GM19455 (cell line): ENCODE data around the gene NPC2.
A peak's percentile ranks its signal among the peaks of the same experiment; 100 is the strongest.
"Not testable (repeated sequence)": the region's sequence is repeated elsewhere in the genome, so short reads cannot be mapped to it uniquely, and the experiment has no call there.

Source experiments
- ATAC-seq: cut with Tn5 transposase; IDR thresholded peaks from one replicate; pipeline ENCODE4 v1.9.1; 2021; ENCODE audit not compliant: unreplicated experiment

The NPC2 gene

DNA sequence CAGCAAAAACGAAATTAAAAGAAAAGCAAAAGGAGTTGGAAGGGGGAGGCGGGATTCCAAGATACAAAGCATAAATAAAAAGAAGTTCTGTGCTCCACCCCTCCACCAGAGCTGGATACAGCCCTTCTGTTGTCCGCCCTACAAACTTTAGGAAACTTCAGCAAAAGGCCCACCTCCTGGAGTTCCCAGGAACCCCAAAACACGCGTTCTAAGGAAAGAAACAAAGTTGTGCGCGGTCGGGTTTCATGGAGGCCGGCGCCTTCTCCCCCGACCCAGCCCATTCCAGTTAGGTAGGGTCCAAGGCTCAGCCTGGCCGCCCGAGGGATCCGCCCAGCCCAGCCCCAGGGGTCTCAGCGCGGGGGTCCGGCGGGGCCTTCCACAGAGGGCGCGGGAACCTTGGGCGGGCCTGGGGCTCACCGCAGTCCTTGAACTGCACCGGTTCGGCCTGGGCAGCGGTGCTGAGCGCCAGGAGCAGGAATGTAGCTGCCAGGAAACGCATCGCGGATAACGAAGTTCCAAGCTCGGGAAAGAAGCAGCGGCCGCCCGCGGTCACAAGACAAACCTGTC lies at the start of gene NPC2:
Gene NPC2 (minus strand): TSS at position 530 of the 567 bp plus-strand sequence. CDS start 31 bp downstream, at position 499.
- ATAC-seq = peak; percentile 12

DNA sequence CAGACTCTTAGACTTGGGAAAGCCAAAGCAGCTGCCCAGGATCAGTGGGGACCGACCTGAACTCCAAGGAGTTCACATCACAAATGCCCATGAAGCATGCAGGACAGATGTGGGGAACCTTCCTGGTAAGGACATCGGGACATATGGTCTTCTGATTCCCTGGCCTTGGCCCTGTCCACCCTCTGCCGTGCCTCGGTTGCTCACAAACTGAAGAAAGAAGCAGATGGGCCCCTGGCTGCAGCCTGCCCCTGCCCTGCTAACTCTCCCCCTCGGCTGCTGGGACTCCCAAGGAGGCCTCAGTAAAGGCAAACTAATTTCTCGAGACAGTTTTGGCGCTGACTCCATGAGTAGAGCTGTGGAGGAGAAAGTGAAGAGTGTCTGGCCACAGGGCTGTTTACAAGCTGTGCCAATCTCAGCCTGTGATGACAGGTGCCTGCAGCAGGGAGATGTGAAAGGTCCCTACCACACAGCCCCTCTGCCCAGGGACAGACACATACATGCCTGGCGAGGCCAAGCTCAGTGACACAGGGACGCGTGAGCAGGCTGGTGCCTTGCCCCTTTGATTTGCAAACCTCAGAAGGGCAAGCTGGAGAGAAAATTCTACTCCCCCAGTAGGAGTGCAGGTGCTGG lies 49.1 kb upstream of the NPC2 start:
- ATAC-seq = no peak

DNA sequence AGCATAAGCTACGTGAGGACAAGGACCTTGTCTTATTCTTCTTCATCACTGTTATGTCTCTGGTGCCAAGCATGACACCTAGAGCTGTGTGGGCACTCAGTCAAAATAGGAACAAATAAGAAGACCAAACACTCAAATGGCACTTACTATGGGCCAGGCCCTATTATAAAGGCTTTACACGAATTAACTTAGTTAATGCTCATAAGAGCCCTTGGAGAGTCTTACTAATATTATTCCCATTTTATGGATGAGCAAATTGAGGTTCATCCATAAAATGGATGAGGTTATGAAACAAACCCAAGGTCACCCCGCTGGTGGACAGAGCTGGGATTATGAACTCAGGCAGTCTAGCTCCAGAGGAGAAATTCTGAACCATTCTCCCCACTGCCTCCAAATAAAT lies 48.1 kb upstream of the NPC2 start:
- ATAC-seq = no peak

DNA sequence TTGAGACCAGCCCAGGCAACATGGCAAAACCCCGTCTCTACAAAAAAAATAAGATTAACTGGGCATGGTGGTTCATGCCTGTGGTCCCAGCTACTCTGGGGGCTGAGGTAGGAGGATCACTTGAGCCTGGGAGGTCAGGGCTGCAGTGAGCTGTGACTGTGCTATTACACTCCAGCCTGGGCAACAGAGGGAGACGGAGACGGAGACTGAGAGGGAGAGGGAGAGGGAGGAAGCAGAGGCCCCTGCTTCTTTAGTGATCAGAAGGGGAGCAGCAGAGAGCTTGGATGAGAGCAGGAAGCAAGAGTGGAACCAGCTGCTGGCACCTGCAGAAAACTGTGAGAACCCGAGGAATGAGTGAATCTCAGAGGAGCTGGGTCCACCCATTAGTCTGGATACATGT lies 46.4 kb upstream of the NPC2 start:
- no peak for ATAC-seq

DNA sequence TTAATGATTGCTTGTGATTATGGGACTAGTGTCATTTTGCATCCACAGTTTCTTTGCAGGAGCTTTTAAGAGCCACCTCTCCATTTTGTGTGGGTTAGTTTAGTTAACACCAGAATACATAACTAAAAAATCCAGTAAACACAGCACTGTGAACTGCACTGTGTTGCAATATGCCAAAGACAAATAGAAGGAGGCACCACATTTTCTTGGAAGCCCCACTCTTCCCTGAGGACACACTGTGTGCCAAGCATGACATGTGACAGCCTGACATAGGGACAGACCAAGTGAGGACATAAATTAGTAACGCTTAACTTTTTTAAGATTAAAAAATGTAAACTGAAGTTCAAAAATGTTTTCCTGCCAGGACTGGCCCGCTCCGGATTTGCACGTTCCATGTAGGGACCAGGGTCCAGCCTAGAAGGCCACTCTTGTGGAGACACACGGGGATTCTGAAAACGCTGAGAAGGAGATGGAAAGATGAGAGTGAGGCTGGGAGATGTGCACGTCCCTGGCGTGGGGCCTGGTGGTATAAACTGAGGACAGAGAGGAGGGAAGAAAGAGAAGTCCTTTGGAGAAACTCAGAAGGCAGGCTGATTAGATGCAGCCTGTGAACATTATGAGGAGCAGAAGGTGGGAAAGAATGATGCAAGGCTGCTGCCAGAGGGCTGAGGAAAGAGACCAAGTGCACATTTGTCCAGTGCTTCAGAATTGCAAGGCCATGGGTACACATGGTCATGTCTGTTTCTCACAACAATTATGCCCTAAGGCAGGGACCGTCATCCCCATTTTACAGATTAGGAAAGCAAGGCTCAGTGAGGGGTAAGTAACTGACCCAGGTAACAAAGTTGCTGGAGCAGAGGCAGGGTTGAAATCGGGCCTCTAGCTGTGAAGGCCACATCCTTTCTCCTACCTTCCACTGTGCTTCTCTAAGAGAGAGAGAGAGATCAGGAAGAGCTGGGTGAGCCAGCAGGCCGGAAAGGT lies 45.6 kb upstream of the NPC2 start:
- no peak for ATAC-seq

DNA sequence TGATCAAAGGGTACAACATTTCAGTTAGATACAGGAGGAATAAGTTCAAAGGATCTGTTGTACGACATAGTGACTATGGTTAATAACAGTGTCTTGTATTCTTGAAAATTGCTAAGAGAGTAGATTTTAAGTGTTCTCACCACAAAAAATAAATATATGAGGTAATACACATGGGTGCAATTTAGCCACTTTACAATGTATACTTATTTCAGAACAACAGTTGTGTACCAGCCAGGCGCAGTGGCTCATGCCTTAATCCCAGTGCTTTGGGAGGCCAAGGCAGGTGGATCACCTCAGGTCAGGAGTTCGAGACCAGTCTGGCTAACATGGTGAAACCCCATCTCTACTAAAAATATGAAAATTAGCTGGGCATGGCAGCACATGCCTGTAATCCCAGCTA lies 43.2 kb upstream of the NPC2 start:
- ATAC-seq = not testable (repeated sequence)

DNA sequence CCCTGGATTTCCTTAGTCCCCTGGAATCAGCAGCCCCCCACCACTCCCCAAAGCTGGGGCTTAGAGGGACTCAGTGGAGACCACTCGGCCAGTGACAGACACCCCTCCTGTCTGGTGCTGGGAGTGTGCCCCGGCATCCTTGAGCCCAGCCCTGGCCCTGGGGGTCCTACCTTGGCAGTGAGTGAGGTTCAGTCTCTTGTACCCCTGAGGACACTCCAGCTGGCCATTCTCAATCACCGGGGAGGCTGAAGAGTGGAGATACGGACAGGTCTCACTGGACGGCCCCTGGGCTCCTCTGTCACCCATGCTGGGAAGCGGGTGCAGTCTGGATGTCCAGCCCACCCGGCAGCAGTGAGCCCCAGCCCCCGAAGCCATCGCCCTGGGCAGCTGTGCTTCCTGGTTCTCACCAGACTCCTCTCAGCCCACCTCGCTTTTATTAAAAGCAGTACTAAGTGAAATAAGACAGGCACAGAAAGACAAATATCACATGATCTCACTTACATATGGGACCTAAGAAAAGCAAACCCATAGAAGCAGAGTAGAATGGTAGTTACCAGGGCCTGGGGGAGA lies 42.7 kb upstream of the NPC2 start:
- no peak for ATAC-seq

DNA sequence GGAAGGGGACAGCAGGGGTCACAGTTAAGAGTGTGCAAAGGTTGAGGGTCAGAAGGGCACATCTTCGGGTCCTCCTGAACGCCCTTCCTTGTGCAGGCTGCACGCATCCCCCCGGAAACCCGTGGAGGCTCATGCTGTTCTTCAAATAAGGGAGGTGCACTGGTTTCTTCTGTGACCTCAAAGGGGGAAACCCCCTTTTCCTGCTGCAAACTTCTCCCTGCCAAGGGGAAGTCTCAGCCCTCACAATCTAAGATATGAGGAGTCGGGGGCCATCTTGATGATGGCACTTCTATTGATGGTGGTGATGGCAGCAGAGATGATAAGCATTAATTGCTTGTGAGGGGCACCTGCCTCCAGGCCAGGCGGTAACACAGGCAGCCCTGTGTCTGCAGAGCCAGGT lies 40.5 kb upstream of the NPC2 start:
- ATAC-seq = no peak

DNA sequence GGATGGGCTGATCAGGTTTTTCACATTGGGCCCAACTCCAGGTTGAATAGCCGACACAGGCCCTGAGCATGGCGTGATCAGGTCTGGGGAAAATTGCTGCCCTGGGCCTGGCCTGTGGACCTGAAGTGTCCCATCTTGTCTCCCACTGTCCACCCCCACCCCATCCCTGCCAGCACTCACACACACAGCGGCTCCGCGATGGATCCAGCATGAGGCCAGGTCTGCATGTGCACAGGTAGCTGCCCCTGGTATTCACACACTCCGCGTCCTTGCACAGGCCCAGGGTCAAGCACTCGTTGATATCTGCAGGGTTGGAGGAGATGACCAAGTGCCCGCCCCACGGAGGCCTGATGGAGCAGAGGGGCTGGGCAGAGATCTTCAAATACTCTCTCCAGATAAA lies 39.1 kb upstream of the NPC2 start:
- ATAC-seq = no peak

DNA sequence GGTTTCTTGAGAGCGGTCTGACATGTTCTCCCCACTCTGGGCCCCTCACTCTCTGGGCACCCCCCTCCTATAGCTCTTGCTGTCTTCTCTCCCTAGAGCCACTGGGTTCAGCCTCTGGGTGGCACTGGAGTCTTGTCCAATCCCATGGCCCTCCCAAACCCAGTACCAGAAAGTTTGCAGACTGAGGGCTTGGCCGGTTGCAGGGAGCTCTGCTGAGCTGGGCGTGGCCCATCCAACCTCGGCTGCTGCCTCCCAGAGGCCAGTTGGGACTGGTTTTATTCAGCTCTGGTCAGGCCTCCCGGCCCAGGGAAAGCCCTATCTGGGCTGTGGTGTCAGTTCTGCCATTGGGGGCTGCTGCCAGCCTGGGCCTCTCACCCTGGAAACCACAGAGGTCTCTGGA lies 38.4 kb upstream of the NPC2 start:
- ATAC-seq = no peak

DNA sequence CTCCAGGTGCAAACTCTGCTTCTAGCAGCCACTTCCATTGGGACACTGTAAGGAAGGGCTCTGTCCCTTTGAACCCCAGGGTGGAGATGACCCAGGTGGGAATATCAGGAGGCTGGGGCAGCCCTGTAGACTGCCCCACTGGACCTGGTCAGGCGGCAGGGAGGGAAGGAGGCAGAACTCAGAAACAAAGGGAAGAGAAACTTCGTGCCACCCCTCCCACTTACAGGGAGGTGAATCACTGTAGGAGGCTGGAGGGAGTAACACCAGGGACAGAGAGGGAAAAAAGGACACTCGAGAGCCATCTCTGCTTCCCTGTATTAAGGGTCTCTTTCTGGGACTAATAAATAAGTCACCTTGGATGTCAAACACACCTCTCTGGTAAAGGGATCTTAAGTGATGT lies 37.9 kb upstream of the NPC2 start:
- ATAC-seq = no peak

DNA sequence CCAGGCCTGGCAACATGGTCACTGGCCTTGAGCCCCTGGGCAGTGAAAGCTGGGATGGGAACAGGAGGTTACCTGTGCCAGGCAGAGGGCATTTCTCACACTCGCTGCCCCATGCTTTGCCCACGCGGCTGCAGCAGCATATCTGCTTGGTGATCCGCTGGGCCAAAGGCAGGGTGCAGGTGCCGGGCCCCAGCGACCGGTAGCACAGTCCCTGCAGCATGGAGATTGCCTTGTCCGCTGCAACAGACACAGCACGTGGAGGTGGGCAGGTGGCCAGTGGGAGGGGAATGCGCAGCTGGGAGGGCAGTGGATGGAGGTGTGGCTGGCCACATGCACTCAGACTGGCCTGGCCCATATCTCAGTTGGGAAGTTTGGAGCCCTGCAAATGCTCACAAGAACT lies 35.8 kb upstream of the NPC2 start:
- no peak for ATAC-seq

DNA sequence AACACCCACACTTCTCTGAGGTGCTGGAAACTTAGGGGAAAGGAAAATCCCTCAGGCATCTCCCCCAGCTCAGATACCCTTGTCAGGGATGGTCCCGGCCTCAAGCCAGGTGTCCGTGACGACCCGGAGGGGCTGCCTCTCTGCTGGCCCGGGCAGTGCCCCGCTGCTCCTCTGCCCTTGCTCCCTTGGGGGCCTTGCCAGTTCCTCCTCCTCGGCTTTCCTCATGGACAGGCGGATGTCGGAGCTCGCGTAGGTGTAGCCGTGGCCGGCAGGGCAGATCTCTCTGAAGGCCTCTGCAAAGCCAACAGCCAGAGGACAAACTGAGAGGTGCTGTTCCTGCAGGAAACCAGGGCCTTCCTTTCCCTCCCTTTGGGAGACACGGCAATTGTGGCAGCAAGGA lies 35.3 kb upstream of the NPC2 start:
- ATAC-seq = no peak

DNA sequence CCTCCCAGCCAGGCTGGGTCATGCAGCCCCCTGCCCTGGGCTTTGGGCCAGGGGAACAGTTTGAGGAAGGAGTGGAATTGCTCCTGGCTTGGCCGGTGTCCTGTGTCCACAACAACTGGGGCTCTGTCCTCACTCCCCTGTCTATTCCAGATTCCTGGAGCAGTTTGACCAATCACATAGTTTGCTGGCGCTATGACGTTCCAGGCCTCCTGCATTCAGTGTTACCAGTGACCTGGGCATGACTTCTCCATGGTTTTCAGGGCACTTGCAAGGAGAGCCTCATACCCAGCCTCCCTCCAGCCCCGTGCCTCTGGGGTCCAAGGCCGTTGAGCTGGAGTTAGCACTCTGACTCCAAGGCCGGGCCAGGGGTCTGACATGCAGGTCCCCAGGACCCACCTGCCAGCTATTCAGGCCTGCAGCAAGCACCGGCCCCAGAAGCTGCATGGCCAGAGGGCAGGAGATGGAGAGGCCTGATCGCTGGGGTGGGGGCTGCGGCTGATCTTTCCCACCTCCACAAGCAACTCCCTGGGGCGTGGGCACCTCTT lies 34.7 kb upstream of the NPC2 start:
- ATAC-seq = no peak

DNA sequence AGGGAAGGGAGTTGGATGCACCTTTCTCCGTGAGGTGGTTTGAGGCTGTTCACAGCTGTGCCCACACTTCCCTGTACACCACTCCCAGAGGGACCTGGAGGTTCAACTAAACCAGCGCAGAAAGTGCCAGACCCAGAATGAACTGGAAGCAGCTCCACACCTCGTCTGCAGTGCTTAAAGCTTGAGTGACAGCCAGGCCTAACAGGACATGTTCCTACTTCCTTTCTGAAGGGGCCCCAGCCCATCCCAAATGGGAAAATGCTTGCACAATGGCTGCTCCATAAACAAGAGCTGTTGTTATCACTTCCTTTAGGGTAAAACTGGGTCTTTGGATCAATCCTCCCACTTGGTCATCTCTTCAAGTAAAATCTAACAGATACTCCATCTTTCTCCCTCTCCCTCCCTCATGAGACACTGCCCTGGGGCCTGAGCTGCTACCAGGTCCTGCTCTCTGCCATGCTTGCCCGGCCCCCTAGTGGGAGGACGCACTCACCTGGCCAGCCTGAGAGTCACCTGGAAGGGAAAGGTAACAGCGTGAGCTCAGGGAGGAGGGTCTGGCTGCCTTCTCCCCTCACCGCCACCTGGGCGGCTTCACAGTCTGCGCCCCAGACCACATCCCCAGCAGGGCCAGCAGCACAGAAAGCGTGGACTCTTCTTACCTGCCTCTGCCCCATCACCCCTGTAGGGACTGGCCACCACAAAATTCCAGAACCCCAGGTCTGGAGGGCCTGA lies 33.9 kb upstream of the NPC2 start:
- ATAC-seq = no peak

DNA sequence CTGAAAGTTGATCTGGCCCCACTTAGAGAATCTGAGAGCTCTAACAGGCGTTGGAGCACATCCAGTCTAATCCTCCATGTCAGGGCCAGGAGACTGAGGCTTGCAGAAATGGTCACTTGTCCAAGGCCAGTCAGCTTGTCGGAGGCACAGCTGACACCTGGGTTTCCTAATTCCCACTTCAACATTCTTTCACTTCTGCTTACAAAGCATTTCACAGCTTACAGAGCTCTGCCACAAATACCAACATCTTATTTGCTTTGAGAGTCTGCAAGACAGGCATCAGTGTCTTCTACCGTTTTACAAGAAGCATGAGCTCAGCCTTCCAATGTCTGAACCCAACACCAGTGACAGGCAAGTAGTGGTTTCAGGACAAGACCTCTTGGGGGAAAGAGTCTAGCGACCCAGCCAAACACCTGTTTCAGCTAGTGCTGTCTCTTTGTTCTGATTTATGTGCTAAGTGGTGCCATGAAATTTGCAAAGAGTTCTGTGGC lies 32.3 kb upstream of the NPC2 start:
- no peak for ATAC-seq

DNA sequence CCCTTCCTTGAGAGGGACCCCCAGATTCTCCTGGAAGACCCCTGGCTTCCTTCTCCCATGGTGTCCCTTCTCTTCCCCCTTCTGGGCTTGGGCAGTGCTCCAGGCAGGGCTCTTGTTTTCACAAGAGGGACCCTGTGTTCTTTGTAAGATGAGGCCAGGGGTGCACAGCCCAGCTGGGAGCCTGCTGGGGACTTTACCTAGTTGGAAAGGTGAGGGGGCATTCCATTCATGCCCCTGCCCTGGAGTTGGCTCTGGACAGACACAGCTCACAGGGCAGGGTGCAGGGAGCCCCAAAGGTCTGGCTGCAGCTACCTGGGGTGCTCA lies 31.7 kb upstream of the NPC2 start:
- no peak for ATAC-seq

DNA sequence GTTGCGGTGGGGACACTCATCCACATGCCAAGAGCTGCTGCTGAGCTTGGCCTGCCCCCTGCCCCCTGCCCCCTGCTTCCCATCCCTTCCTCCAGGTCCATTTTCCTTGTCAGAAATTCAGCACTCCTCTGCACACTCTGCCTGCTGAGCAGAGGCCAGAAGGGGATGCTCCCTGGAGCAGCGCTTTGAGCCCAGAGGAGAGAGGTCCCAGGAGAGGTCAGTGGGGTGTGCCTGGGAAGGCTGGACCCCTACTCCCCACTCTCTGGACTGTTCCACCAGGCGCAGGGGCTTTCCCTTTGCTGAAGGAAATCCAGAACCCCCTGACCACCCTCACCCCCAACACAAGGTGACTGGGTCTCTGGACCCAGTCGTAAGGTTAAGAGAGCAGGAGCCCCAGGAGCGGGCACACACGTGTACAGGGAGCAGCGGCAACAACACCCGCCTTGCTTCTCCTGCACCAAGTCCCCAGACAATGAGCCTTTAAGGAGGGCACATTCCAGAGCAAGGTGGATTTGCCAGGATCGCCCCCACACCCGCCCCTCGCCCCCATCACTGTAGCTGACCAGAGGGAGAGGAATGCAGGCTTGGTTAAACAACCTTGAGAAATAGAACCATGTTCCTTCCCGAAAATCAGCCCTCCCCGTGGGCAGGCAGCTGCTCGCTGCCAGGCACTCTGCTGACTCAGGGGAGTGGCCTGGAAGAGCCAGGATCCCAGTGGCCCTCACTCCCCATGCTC lies 31.1 kb upstream of the NPC2 start:
- ATAC-seq = no peak

DNA sequence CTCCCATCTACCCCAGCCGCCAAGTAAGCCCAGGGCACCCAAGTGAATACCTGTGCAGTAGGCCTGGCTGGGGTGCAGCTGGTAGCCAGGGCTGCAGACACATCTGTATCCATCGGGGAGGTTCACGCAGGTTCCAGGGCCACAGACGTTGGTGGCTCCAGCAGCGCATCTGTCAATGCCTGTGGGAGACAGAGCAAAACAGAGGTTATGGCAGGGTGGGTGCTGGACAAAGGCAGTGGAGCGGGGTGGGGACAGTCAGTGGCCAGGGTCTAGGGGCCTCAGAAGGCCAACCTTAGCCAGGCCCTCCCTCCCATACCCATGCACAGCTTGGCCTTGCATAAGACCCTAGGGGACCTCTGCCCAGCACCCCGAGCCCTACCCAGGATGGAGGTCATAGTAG lies 29.6 kb upstream of the NPC2 start:
- ATAC-seq = no peak

DNA sequence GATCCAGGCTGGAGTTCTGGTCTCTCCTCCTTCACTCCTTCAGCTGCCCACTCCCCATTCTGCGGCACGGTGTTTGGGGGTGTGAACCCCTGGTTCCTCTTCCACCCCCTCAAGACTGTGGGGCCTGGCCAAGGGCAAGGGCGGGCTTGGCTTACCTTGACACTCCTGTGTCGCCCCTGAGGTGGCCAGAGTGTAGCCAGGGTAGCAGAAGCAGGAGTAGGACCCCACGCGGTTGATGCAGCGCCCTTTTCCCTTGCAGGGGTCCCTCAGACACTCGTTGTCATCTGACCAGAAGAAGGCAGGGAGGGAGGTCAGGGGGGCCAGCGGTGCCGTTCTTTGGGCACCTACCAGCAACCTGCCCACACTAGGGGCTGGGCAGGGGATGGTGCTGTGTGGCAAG lies 28.7 kb upstream of the NPC2 start:
- no peak for ATAC-seq
